Mesendoderm (in vitro differentiated cells): ENCODE results near the gene CNTN5.
A peak's percentile ranks its signal among the peaks of the same experiment; 100 is the strongest.

Experiments used
- DNase-seq: peaks from one replicate; pipeline ENCODE4 v3.0.0; 2013
- H2AK5ac ChIP-seq: 2 replicates; pipeline ENCODE4 v1.6.1; 2013; ENCODE audit warnings: low read length, inconsistent platforms
- H2BK120ac ChIP-seq: 2 replicates; pipeline ENCODE4 v1.6.1; 2013; ENCODE audit warnings: low read depth, mild to moderate bottlenecking, low read length, moderate library complexity, mixed read lengths
- H2BK15ac ChIP-seq: replicated peaks from 2 replicates; pipeline ENCODE4 v1.6.1; 2013; ENCODE audit warnings: low read depth, mild to moderate bottlenecking, moderate library complexity
- H2BK5ac ChIP-seq: 2 replicates; pipeline ENCODE4 v1.6.1; 2013; ENCODE audit warnings: low read length, inconsistent platforms
- H3K18ac ChIP-seq: 2 replicates; pipeline ENCODE4 v1.6.1; 2013; ENCODE audit warnings: mild to moderate bottlenecking, low read length, mixed read lengths
- H3K23ac ChIP-seq: one replicate; pipeline ENCODE4 v1.6.1; 2013; ENCODE audit warnings: low read length
- H3K27ac ChIP-seq: 2 replicates; pipeline ENCODE4 v1.5.1; 2013; ENCODE audit warnings: low read depth, mild to moderate bottlenecking, inconsistent platforms, low read length, moderate library complexity
- H3K27me3 ChIP-seq: 2 replicates; pipeline ENCODE4 v1.6.1; 2013; ENCODE audit warnings: low read length, control low read depth, mild to moderate bottlenecking, inconsistent platforms; ENCODE audit not compliant: insufficient read depth, poor library complexity
- H3K36me3 ChIP-seq: 2 replicates; pipeline ENCODE4 v1.6.1; 2013; ENCODE audit warnings: low read length, inconsistent platforms; ENCODE audit not compliant: control insufficient read depth, insufficient read depth
- H3K4ac ChIP-seq: one replicate; pipeline ENCODE4 v1.6.1; 2013; ENCODE audit warnings: low read depth, mild to moderate bottlenecking, low read length, moderate library complexity
- H3K4me1 ChIP-seq: 2 replicates; pipeline ENCODE4 v1.6.1; 2013; ENCODE audit warnings: low read depth, low read length, inconsistent platforms; ENCODE audit not compliant: control insufficient read depth
- H3K4me2 ChIP-seq: 2 replicates; pipeline ENCODE4 v1.6.1; 2013; ENCODE audit warnings: low read length
- H3K4me3 ChIP-seq: 2 replicates; pipeline ENCODE4 v1.5.1; 2013; ENCODE audit warnings: mild to moderate bottlenecking, low read length
- H3K56ac ChIP-seq: one replicate; pipeline ENCODE4 v1.6.1; 2013; ENCODE audit warnings: low read length
- H3K79me1 ChIP-seq: 2 replicates; pipeline ENCODE4 v1.6.1; 2013; ENCODE audit warnings: low read length, inconsistent platforms
- H3K79me2 ChIP-seq: 2 replicates; pipeline ENCODE4 v1.6.1; 2013; ENCODE audit warnings: mild to moderate bottlenecking, low read length; ENCODE audit not compliant: control insufficient read depth, insufficient read depth
- H3K9ac ChIP-seq: 2 replicates; pipeline ENCODE4 v1.6.1; 2013; ENCODE audit warnings: low read length, inconsistent platforms
- H4K5ac ChIP-seq: one replicate; pipeline ENCODE4 v1.6.1; 2013; ENCODE audit warnings: low read length
- H4K8ac ChIP-seq: one replicate; pipeline ENCODE4 v1.6.1; 2013; ENCODE audit warnings: low read depth, mild to moderate bottlenecking, control low read depth, low read length, moderate library complexity
- WGBS: extraction: QIAGEN DNeasy Blood & Tissue Kit; methylation state at CpG from one replicate; pipeline ENCODE4 v1.1.7; 2013; ENCODE audit warnings: low lambda C conversion rate, missing lambda C conversion rate; ENCODE audit not compliant: insufficient coverage; ENCODE audit errors: extremely low coverage; 5-methylcytosine and 5-hydroxymethylcytosine counted together

The CNTN5 gene

DNA sequence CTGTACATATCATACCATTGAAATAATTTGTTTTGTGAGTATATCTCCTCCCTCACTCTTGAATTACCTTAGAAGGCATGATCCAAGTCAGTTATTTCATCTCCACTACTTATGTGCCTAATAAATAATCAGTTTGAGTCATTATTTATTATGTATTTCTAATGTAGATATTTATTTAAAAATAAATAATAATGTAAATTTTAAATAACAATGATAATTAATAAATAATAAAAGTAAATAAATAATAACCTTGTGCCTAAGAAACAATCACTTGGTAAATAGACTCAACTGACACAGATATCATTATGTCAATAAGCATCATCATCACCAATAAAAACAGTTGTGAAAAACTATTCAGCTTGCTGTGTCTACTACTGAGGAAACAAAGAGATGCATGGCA lies 213.8 kb downstream of the CNTN5 start:
- Histone ChIP-seq H3K4me1 (no peaks in the 10 kb centered on the region), H2BK5ac (no peak overlapping the region), H3K79me1 (no peaks in the 10 kb centered on the region), H3K23ac (no peak overlapping the region), H2AK5ac (no peak overlapping the region), H3K9ac (no peak overlapping the region), H3K27me3 (no peaks in the 10 kb centered on the region), H4K8ac (no peak overlapping the region), H2BK15ac (no peak overlapping the region), H3K4me2 (no peak overlapping the region), H3K4me3 (no peak overlapping the region), H4K5ac (no peak overlapping the region), H3K27ac (no peak overlapping the region), H3K18ac (no peak overlapping the region), H3K4ac (no peak overlapping the region), H3K56ac (no peak overlapping the region), H2BK120ac (no peak overlapping the region), H3K79me2 (no peaks in the 10 kb centered on the region), H3K36me3 (no peaks in the 10 kb centered on the region)
- no peak for DNase-seq

DNA sequence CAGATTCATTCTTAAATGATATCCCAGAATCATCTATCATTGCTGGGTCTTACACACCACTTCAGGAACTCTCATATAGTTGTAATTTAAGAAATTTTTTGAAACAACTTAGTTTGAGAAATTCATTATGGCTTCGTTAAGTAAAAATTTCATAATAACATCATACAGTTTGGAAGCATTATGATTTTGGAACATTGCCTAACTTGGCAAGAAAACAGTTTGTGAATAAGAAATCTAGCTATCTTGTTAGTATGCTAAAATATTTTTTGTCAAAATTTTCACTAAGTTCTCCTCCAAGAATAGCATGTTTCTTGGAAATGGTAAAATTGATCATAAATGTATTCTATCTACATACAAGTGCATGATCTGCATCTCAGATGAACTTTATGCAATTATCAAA lies 217.7 kb downstream of the CNTN5 start:
- Histone ChIP-seq H3K9ac (no peak overlapping the region), H2BK5ac (no peak overlapping the region), H3K79me1 (no peaks in the 10 kb centered on the region), H3K56ac (no peak overlapping the region), H3K4me2 (no peak overlapping the region), H3K27ac (no peak overlapping the region), H2AK5ac (no peak overlapping the region), H4K8ac (no peak overlapping the region), H2BK120ac (no peak overlapping the region), H3K4me1 (no peaks in the 10 kb centered on the region), H3K23ac (no peak overlapping the region), H3K4me3 (no peak overlapping the region), H2BK15ac (no peak overlapping the region), H3K18ac (no peak overlapping the region), H3K36me3 (no peaks in the 10 kb centered on the region), H3K27me3 (no peaks in the 10 kb centered on the region), H3K4ac (no peak overlapping the region), H3K79me2 (no peaks in the 10 kb centered on the region), H4K5ac (no peak overlapping the region)
- WGBS = no CpG with 5 or more reads among the region's 1 CpG
- no peak for DNase-seq

DNA sequence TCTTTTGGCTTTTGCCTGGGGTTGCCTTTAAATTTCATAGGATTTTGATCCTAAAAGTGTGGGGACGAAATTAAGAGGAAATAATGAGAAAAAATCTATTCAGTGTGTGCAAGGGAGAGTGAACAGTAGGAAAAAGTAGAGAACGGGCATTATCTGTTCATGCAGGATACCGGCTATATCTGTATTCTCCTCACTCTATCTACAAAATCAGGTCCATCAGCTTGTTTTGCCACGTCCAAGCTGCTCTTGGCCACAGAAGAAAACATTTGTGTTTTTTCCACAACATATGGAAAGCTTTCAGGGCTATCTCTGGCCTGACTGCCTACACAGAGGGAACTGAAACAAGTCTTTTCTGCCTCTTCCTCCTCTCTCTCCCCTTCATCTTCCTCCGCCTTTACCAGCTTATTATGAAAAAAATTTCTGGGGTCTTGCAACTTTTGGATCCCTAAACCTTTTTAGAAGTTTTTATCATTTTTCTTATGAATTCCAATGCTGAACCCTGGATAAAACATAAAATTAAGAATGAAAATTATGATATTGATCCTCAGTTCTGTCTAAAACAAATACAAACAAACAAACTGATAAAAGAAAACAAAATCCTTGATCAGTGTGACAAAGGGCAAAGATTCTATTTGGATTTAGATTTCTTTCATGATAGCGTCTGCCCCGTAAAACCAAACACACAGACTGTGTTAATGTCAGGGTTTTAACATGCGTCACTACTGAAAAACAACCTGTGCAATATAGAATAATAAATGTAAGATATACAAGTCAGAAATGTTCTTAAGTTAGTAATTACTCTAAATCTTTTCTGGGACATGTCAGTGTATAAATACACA lies 219.7 kb downstream of the CNTN5 start:
- Histone ChIP-seq H3K4me3 (no peak overlapping the region), H3K23ac (no peak overlapping the region), H4K5ac (no peak overlapping the region), H3K27ac (no peak overlapping the region), H3K79me2 (no peaks in the 10 kb centered on the region), H3K4me1 (no peaks in the 10 kb centered on the region), H3K79me1 (no peaks in the 10 kb centered on the region), H3K36me3 (no peaks in the 10 kb centered on the region), H4K8ac (no peak overlapping the region), H3K27me3 (no peaks in the 10 kb centered on the region), H3K18ac (peak overlapping the region; percentile 56), H3K4me2 (no peak overlapping the region), H2BK5ac (no peak overlapping the region), H3K56ac (no peak overlapping the region), H3K9ac (no peak overlapping the region), H2BK15ac (no peak overlapping the region), H2AK5ac (no peak overlapping the region), H2BK120ac (no peak overlapping the region), H3K4ac (no peak overlapping the region)
- WGBS = no CpG with 5 or more reads among the region's 8 CpGs
- no peak for DNase-seq

DNA sequence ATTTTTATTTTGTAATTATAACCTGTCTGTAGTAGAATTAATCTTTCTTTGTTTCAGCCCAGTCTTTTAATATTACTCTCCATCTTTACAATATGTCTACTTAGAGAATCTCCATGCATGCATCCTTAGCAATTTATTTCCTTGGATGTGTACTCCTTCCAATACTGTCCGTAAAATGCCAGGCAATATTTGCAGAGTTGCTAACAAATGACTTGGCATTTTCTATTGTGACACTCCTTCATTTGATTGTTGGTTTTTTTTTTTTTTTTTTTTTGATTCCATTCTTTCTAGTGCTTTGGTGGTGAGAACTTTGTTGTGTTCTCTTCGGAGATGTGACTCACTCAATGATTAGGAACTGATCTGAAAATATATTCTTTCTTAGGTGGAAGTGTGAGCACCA lies 220.3 kb downstream of the CNTN5 start:
- Histone ChIP-seq H3K4me1 (no peaks in the 10 kb centered on the region), H3K4ac (no peak overlapping the region), H3K23ac (no peak overlapping the region), H3K79me1 (no peaks in the 10 kb centered on the region), H3K27ac (no peak overlapping the region), H3K9ac (no peak overlapping the region), H3K4me2 (no peak overlapping the region), H3K4me3 (no peak overlapping the region), H3K27me3 (no peaks in the 10 kb centered on the region), H3K79me2 (no peaks in the 10 kb centered on the region), H2AK5ac (no peak overlapping the region), H4K5ac (no peak overlapping the region), H2BK5ac (no peak overlapping the region), H2BK15ac (no peak overlapping the region), H3K18ac (no peak overlapping the region), H3K56ac (no peak overlapping the region), H4K8ac (no peak overlapping the region), H2BK120ac (no peak overlapping the region), H3K36me3 (no peaks in the 10 kb centered on the region)
- WGBS = no CpG with 5 or more reads among the region's 2 CpGs
- no peak for DNase-seq

DNA sequence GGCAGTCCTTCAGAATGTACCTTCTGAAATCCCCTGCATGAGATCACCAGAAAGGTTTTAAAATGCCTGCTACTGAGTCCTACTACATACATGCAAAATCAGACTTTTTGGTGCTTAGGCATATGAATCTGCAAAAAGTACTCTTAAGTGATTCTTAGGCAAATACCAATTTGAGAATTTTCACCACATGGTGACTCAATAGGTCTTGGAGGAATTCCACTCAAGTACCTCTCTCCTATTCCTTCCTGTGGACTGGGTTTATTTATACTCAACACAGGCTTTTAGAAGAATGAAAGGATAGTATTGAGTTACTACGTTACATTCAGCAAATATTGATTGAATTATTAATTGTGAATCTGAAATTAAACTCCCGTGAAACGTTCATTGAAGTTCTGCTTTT lies 223.9 kb downstream of the CNTN5 start:
- no peak for DNase-seq
- no peak overlapping the region for H4K5ac ChIP-seq
- no peak overlapping the region for H3K27ac ChIP-seq

DNA sequence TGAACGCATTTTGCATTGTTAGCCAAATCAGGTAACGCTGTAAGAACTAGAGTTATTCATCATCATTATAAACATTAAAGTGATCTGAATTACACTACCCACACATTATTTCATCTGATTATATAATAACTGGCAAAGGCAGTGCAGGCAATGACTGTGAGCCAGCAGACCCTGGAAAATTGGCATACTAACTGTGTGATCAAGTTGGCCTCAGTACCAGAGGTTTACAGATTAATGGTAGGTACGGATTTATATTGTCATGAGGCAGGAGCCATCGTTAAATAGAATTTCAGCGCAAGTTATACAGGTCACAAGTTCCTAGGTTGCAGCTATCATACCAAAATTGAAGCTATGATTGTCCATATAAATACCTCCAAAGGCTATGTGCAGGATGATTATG lies 225.4 kb downstream of the CNTN5 start:
- Histone ChIP-seq H2BK5ac (no peak overlapping the region), H3K36me3 (no peaks in the 10 kb centered on the region), H3K27me3 (no peaks in the 10 kb centered on the region), H3K18ac (no peak overlapping the region), H3K56ac (no peak overlapping the region), H2AK5ac (no peak overlapping the region), H3K79me2 (no peaks in the 10 kb centered on the region), H3K79me1 (no peaks in the 10 kb centered on the region), H4K8ac (no peak overlapping the region), H3K4me1 (no peaks in the 10 kb centered on the region), H3K9ac (no peak overlapping the region), H3K4me2 (no peak overlapping the region), H3K23ac (no peak overlapping the region), H2BK120ac (no peak overlapping the region), H2BK15ac (no peak overlapping the region), H4K5ac (no peak overlapping the region), H3K27ac (no peak overlapping the region), H3K4ac (no peak overlapping the region), H3K4me3 (no peak overlapping the region)
- no CpG with 5 or more reads among the region's 5 CpGs for WGBS
- DNase-seq = no peak

More for the DNA sequence above, 223.9 kb downstream of the CNTN5 start:
- no peak overlapping the region for H3K4ac ChIP-seq
- no peak overlapping the region for H3K4me3 ChIP-seq
- H3K36me3 ChIP-seq = no peaks in the 10 kb centered on the region
- no peaks in the 10 kb centered on the region for H3K27me3 ChIP-seq
- no peak overlapping the region for H3K9ac ChIP-seq
- no peak overlapping the region for H3K18ac ChIP-seq
- H3K79me2 ChIP-seq = no peaks in the 10 kb centered on the region
- no peak overlapping the region for H2BK5ac ChIP-seq
- H3K23ac ChIP-seq = no peak overlapping the region
- no peaks in the 10 kb centered on the region for H3K79me1 ChIP-seq
- no peak overlapping the region for H4K8ac ChIP-seq
- no peak overlapping the region for H2AK5ac ChIP-seq
- no peak overlapping the region for H2BK120ac ChIP-seq
- no peak overlapping the region for H3K56ac ChIP-seq
- H3K4me2 ChIP-seq = no peak overlapping the region
- no peak overlapping the region for H2BK15ac ChIP-seq
- H3K4me1 ChIP-seq = no peaks in the 10 kb centered on the region
- WGBS = no CpG with 5 or more reads among the region's 3 CpGs
